Measurements from ENCODE around the gene FBXO27. TPM values are rescaled to one million over a fixed set of nuclear protein-coding genes. Genes with fewer than 3 reads are reported as not detected.

The FBXO27 gene
- polyA plus RNA-seq, 2 of the 4 experiments (the other 2 are of a cell fraction) = 15.2 to 17.5 TPM

- H3K4me1 ChIP-seq = peaks cover 13% of the 10 kb centered on the region
- CTCF ChIA-PET = interaction anchor here (3.3 to 12.4 kb wide), 2 partner anchors 9 to 24 kb away, joined by 31 to 344 read pairs; partner anchors contain the start of gene FBXO17
- FAIRE-seq = no peak
- no peak overlapping the region for H3K4me2 ChIP-seq
- WGBS (ENCODE audit: missing lambda C conversion rate) = 67% methylated on average over 1 of the region's 1 CpG
- ATAC-seq = no peak
- H3K9me3 ChIP-seq = peaks cover 6% of the 10 kb centered on the region; the same call in 2 of the 3 replicates
- no peak for DNase-seq (ENCODE audit: low read depth in 1 of 2, low spot score in 1 of 2)
- H3K4me3 ChIP-seq = no peak overlapping the region
- no peak for TF ChIP-seq TP53 (CRISPR knock-in tag; IDR thresholded peaks at IDR 0.05)
- no peak for TF ChIP-seq E2F6 (IDR thresholded peaks at IDR 0.05; ENCODE audit: borderline replicate concordance, low read depth)
- TF ChIP-seq POLR2AphosphoS2 (conservative IDR thresholded peaks at IDR 0.05; ENCODE audit: low read length) = no peak
- no peak for TF ChIP-seq CEBPB (IDR thresholded peaks at IDR 0.05)
- TF ChIP-seq CBX2 (IDR thresholded peaks at IDR 0.05; ENCODE audit: borderline replicate concordance, low read depth) = no peak
- no peak for TF ChIP-seq HOXB13 (CRISPR knock-in tag; IDR thresholded peaks at IDR 0.05; ENCODE audit: low read depth)
- TF ChIP-seq RFX5 (IDR thresholded peaks at IDR 0.05) = no peak
- no peak for TF ChIP-seq FOXS1 (CRISPR knock-in tag; IDR thresholded peaks at IDR 0.05)
- TF ChIP-seq ZFP36 (IDR thresholded peaks at IDR 0.05; ENCODE audit: borderline replicate concordance, partially characterized antibody) = no peak
- TF ChIP-seq SMC3 (IDR thresholded peaks at IDR 0.05) = no peak
- no peak for TF ChIP-seq ATOH8 (CRISPR knock-in tag; IDR thresholded peaks at IDR 0.05; ENCODE audit: low read depth)
- no peak for TF ChIP-seq USF2 (IDR thresholded peaks at IDR 0.05)
- H3K27ac ChIP-seq = no peak overlapping the region
- POLR2A ChIA-PET = no interaction called here
Observed at GRCh38 chr19:38985262-38985661, 47.1 kb downstream of the FBXO27 start.

GRCh38 chr19:38980583-38981374 is 51.6 kb downstream of the FBXO27 start:
- Histone ChIP-seq H3K27ac (no peak overlapping the region), H3K9me3 (peaks cover 6% of the 10 kb centered on the region; the same call in 2 of the 3 replicates), H3K4me3 (no peak overlapping the region), H3K4me1 (peaks cover 22% of the 10 kb centered on the region), H3K4me2 (no peak overlapping the region)
- DNase-seq (ENCODE audit: low read depth in 1 of 2, low spot score in 1 of 2) (no peak), ATAC-seq (no peak), FAIRE-seq (no peak)
- WGBS (ENCODE audit: missing lambda C conversion rate) = 85% methylated on average over 10 of the region's 10 CpGs
- ChIA-PET POLR2A (no interaction called here), CTCF (interaction anchor here (0.6 to 12.4 kb wide), 11 partner anchors 10 to 316 kb away, joined by 3 to 344 read pairs (median 6); partner anchors contain the start of genes FBXO27, MRPS12 and SARS2)
- TF ChIP-seq ZFP36 (IDR thresholded peaks at IDR 0.05; ENCODE audit: borderline replicate concordance, partially characterized antibody) (no peak), NPAS2 (CRISPR knock-in tag; IDR thresholded peaks at IDR 0.05; ENCODE audit: borderline replicate concordance) (no peak), REST (IDR thresholded peaks at IDR 0.05) (no peak), POLR2AphosphoS2 (conservative IDR thresholded peaks at IDR 0.05; ENCODE audit: low read length) (no peak), RARB (CRISPR knock-in tag; IDR thresholded peaks at IDR 0.05) (no peak)
